Endothelial cell of umbilical vein (primary cell): ENCODE results near the gene LONP2. TPM values are rescaled to one million over a fixed set of nuclear protein-coding genes. Genes with fewer than 3 reads are reported as not detected.

Source experiments
- BruUV-seq: library from RNA; stranded (reverse); fragments of 400-500 nt; replicated peaks from 2 replicates; lab custom pipeline; 2021; lab: Mats Ljungman, UMichigan
- CTCF ChIA-PET: fragments of 300-600, 350-600 bp; sonication (Branson Sonifier 250); formaldehyde crosslinking; loops from one replicate; lab custom pipeline; 2021; ENCODE audit warnings: antibody characterized with exemption, inconsistent platforms; lab: Charles Lee
- POLR2A ChIA-PET: fragments of 300-600, 350-600 bp; sonication (Branson Sonifier 250); formaldehyde crosslinking; loops from one replicate; lab custom pipeline; 2021; ENCODE audit warnings: antibody characterized with exemption, inconsistent platforms; lab: Charles Lee
- DNase-seq: peaks from one replicate; pipeline ENCODE4 v3.0.0-alpha.2; 2011; ENCODE audit warnings: low read depth, low spot score
- FAIRE-seq: peaks from 2 replicates; lab custom pipeline; 2011; peaks lifted over from hg19 to GRCh38; lab: Jason Lieb, UNC
- H2AFZ ChIP-seq: 2 replicates; pipeline ENCODE4 v1.6.0; 2012; ENCODE audit warnings: low read depth, low read length, control low read depth, inconsistent platforms
- H3K27ac ChIP-seq: 2 replicates; pipeline ENCODE4 v1.5.1; 2011; ENCODE audit warnings: low read depth, mild to moderate bottlenecking, control low read depth, low read length, moderate library complexity; ENCODE audit not compliant: insufficient read depth
- H3K27me3 ChIP-seq, 2 experiments: 2 replicates each; pipeline versions ENCODE4 v1.6.0 to v1.6.1; 2011; ENCODE audit warnings: low read length in 2 of 2, mixed read lengths in 1 of 2; ENCODE audit not compliant: control insufficient read depth in 2 of 2, insufficient read depth in 2 of 2
- H3K36me3 ChIP-seq, 2 experiments: 2 replicates in 1 of 2; 3 replicates in 1 of 2; pipeline ENCODE4 v1.5.1; 2011; ENCODE audit warnings: low read length in 2 of 2, mild to moderate bottlenecking in 1 of 2, moderate library complexity in 1 of 2; ENCODE audit not compliant: control insufficient read depth in 2 of 2, insufficient read depth in 2 of 2; ENCODE audit errors: extremely low read depth in 1 of 2
- H3K4me1 ChIP-seq: 3 replicates; pipeline ENCODE4 v1.5.1; 2011; ENCODE audit warnings: mild to moderate bottlenecking, low read length; ENCODE audit not compliant: control insufficient read depth, insufficient read depth; ENCODE audit errors: extremely low read depth
- H3K4me2 ChIP-seq: 2 replicates; pipeline ENCODE4 v1.6.1; 2011; ENCODE audit warnings: low read length, control low read depth, mixed read lengths; ENCODE audit not compliant: insufficient read depth
- H3K4me3 ChIP-seq, 3 experiments: fragments of 200-600 bp in 1 of 3; sonication (generic), shearing (Covaris generic) in 1 of 3; replicated peaks in 1 of 3; 2 replicates each; pipeline ENCODE4 v1.5.1; 2011 to 2016; ENCODE audit warnings: control low read depth in 3 of 3, low read length in 3 of 3, mild to moderate bottlenecking in 2 of 3, inconsistent platforms in 1 of 3, low read depth in 1 of 3, moderate library complexity in 1 of 3; ENCODE audit not compliant: insufficient read depth in 1 of 3
- H3K79me2 ChIP-seq: 2 replicates; pipeline ENCODE4 v1.6.0; 2012; ENCODE audit warnings: low read length, inconsistent platforms; ENCODE audit not compliant: control insufficient read depth, insufficient read depth
- H3K9ac ChIP-seq: replicated peaks from 2 replicates; pipeline ENCODE3; 2011; ENCODE audit warnings: low read length, control low read depth; ENCODE audit not compliant: insufficient read depth; ENCODE audit errors: extremely low read depth
- H3K9me1 ChIP-seq: replicated peaks from 3 replicates; pipeline ENCODE4 v1.6.0; 2011; ENCODE audit warnings: mild to moderate bottlenecking, low read length; ENCODE audit not compliant: control insufficient read depth, insufficient read depth; ENCODE audit errors: extremely low read depth
- H3K9me3 ChIP-seq: replicated peaks from 2 replicates; pipeline ENCODE4 v1.5.1; 2012; ENCODE audit warnings: low read length, inconsistent platforms; ENCODE audit not compliant: control insufficient read depth, insufficient read depth
- H4K20me1 ChIP-seq: replicated peaks from 2 replicates; pipeline ENCODE3; 2011; ENCODE audit warnings: mild to moderate bottlenecking, low read length; ENCODE audit not compliant: control insufficient read depth, insufficient read depth; ENCODE audit errors: extremely low read depth
- FOS ChIP-seq: IDR thresholded peaks from 2 replicates; pipeline ENCODE4 v1.6.1; 2011; ENCODE audit warnings: mild to moderate bottlenecking, low read length, moderate library complexity, borderline replicate concordance; ENCODE audit not compliant: insufficient read depth
- JUN ChIP-seq: IDR thresholded peaks from 2 replicates; pipeline ENCODE4 v1.6.1; 2011; ENCODE audit warnings: borderline replicate concordance, low read depth; ENCODE audit not compliant: insufficient read length, insufficient read depth
- MYC ChIP-seq: IDR thresholded peaks from one replicate; pipeline ENCODE4 v1.6.1; 2011; ENCODE audit warnings: mild to moderate bottlenecking, low read depth, low read length
- dilution Hi-C: fragments of 300-500 bp; cut with MboI; formaldehyde crosslinking; loops from one replicate; pipeline ENCODE4 v1.15.0; 2019; ENCODE audit warnings: low sequenced_read_pairs; ENCODE audit not compliant: extremely low pct_ligation_motif_present
- intact Hi-C: fragments of 100-400 bp; cut with micrococcal nuclease; formaldehyde crosslinking; loops from one replicate; pipeline ENCODE4 v1.10.0; 2022
- polyA plus RNA-seq, 4 experiments: library from polyadenylated mRNA; depleted of rRNA in 3 of 4; stranded (reverse) in 3 of 4; unstranded in 1 of 4; fragments of >200 nt; gene quantifications; 2 replicates each; pipeline versions ENCODE4 v1.2.1 to v1.2.3, GENCODE V29; 2011 to 2012; ENCODE audit warnings: missing spikeins in 1 of 4
- total RNA-seq: library from RNA; stranded (reverse); gene quantifications from 2 replicates; pipeline ENCODE4 v1.2.3, GENCODE V29; 2021
- TF ChIP-seq, protein P1 (sequence below): IDR thresholded peaks from 2 replicates; pipeline ENCODE4 v1.6.1; 2011; ENCODE audit not compliant: insufficient read depth, insufficient read length
- TF ChIP-seq, protein P2 (sequence below), 2 donors: IDR thresholded peaks; 1 replicate in 1 of 2; 2 replicates in 1 of 2; pipeline ENCODE4 v1.5.1; 2011; ENCODE audit warnings: low read length in 2 of 2, mild to moderate bottlenecking in 2 of 2, moderate library complexity in 2 of 2, control low read depth in 1 of 2, inconsistent platforms in 1 of 2, low read depth in 1 of 2; ENCODE audit not compliant: insufficient read depth in 1 of 2; ENCODE audit errors: extremely low read depth in 1 of 2

The LONP2 gene
- total and polyA plus RNA-seq, 2 donors (not counting 3 experiments of a cell fraction or from before 2014, with no cell fraction given) = 13.5 to 38.4 TPM

- no peaks in the 10 kb centered on the region for H3K27me3 ChIP-seq
- FAIRE-seq = no peak
- H3K27ac ChIP-seq = no peak overlapping the region
- ChIA-PET CTCF (interaction anchor here (0.7 to 7.8 kb wide), 10 partner anchors 12 to 274 kb away, joined by 3 to 131 read pairs (median 7); no protein-coding TSS in a partner anchor), POLR2A (no interaction called here)
- BruUV-seq = no TSS peak
- DNase-seq = no peak
- H2AFZ ChIP-seq = no peak overlapping the region
- TF ChIP-seq, protein P1, sequence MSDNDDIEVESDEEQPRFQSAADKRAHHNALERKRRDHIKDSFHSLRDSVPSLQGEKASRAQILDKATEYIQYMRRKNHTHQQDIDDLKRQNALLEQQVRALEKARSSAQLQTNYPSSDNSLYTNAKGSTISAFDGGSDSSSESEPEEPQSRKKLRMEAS = no peak
- TF ChIP-seq MYC (no peak), JUN (no peak), FOS (no peak)
- TF ChIP-seq, protein P2, sequence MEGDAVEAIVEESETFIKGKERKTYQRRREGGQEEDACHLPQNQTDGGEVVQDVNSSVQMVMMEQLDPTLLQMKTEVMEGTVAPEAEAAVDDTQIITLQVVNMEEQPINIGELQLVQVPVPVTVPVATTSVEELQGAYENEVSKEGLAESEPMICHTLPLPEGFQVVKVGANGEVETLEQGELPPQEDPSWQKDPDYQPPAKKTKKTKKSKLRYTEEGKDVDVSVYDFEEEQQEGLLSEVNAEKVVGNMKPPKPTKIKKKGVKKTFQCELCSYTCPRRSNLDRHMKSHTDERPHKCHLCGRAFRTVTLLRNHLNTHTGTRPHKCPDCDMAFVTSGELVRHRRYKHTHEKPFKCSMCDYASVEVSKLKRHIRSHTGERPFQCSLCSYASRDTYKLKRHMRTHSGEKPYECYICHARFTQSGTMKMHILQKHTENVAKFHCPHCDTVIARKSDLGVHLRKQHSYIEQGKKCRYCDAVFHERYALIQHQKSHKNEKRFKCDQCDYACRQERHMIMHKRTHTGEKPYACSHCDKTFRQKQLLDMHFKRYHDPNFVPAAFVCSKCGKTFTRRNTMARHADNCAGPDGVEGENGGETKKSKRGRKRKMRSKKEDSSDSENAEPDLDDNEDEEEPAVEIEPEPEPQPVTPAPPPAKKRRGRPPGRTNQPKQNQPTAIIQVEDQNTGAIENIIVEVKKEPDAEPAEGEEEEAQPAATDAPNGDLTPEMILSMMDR (IDR thresholded peaks at IDR 0.05; ENCODE audit: extremely low read depth in 1 of 2, insufficient read depth in 1 of 2, low read depth in 1 of 2, low read length in 2 of 2) = no peak
- no peak overlapping the region for H3K9ac ChIP-seq
- no peaks in the 10 kb centered on the region for H3K4me1 ChIP-seq
- no peaks in the 10 kb centered on the region for H3K9me1 ChIP-seq
- H3K4me2 ChIP-seq = no peak overlapping the region
- H3K9me3 ChIP-seq = no peaks in the 10 kb centered on the region
- no peaks in the 10 kb centered on the region for H4K20me1 ChIP-seq
- peaks cover 6 to 9% of the 10 kb centered on the region in 2 experiments for H3K36me3 ChIP-seq
- intact Hi-C loops (no loop called here), dilution Hi-C loops (no loop called here)
- H3K4me3 ChIP-seq = no peak overlapping the region
- peaks cover 17% of the 10 kb centered on the region for H3K79me2 ChIP-seq
Observed at GRCh38 chr16:48354877-48355855, 111.1 kb downstream of the LONP2 start.
